ENCODE data around the gene CERS6. TPM values are rescaled to one million over a fixed set of nuclear protein-coding genes. Genes with fewer than 3 reads are reported as not detected.

CERS6 gene
- total RNA-seq, 1 experiment from 2014 or later, result 30.3 TPM

DNA sequence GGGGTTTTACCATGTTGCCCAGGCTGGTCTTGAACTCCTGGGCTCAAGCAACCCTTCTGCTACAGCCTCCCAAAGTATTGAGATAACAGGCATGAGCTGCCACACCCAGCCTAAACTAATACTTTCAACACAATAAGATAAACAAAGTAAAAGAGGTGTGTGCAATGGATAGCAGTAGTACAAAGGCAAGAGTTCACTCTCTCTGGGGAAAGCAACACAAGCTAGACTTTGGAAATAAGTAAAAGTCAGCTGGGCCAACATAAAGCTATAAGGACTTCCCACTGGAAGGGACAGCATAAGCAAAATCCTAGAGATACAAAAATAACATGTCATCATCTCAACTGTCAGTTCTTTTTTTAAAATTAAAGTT is 341.2 kb downstream of the CERS6 start:
- ChIA-PET POLR2A (interaction anchor here (0.6 kb wide), 1 partner anchor 9 kb away, joined by 3 read pairs; no protein-coding TSS in a partner anchor), CTCF (no interaction called here)
- Histone ChIP-seq H3K4me1 (ENCODE audit: control insufficient read depth, insufficient read depth, low read length) (no peaks in the 10 kb centered on the region), H3K36me3 (ENCODE audit: control insufficient read depth, insufficient read depth, low read length) (no peaks in the 10 kb centered on the region), H3K27ac (ENCODE audit: low read length) (no peak overlapping the region), H3K27me3 (ENCODE audit: control insufficient read depth, insufficient read depth, low read length) (peaks cover 3% of the 10 kb centered on the region; the same call in 1 of the 2 replicates), H3K4me3 (ENCODE audit: low read depth in 2 of 2, low read length in 2 of 2) (no peak overlapping the region), H3K9me3 (ENCODE audit: control insufficient read depth, insufficient read depth, low read depth, low read length) (no peaks in the 10 kb centered on the region)
- no peak for TF ChIP-seq POLR2AphosphoS5 (IDR thresholded peaks at IDR 0.05; ENCODE audit: low read depth, low read length)
- no peak for TF ChIP-seq TCF7L2 (IDR thresholded peaks at IDR 0.05; ENCODE audit: low read depth, low read length)
- TF ChIP-seq SIN3A (IDR thresholded peaks at IDR 0.05; ENCODE audit: borderline replicate concordance, insufficient read depth, low read depth, low read length), result no peak
- TF ChIP-seq, protein P1, sequence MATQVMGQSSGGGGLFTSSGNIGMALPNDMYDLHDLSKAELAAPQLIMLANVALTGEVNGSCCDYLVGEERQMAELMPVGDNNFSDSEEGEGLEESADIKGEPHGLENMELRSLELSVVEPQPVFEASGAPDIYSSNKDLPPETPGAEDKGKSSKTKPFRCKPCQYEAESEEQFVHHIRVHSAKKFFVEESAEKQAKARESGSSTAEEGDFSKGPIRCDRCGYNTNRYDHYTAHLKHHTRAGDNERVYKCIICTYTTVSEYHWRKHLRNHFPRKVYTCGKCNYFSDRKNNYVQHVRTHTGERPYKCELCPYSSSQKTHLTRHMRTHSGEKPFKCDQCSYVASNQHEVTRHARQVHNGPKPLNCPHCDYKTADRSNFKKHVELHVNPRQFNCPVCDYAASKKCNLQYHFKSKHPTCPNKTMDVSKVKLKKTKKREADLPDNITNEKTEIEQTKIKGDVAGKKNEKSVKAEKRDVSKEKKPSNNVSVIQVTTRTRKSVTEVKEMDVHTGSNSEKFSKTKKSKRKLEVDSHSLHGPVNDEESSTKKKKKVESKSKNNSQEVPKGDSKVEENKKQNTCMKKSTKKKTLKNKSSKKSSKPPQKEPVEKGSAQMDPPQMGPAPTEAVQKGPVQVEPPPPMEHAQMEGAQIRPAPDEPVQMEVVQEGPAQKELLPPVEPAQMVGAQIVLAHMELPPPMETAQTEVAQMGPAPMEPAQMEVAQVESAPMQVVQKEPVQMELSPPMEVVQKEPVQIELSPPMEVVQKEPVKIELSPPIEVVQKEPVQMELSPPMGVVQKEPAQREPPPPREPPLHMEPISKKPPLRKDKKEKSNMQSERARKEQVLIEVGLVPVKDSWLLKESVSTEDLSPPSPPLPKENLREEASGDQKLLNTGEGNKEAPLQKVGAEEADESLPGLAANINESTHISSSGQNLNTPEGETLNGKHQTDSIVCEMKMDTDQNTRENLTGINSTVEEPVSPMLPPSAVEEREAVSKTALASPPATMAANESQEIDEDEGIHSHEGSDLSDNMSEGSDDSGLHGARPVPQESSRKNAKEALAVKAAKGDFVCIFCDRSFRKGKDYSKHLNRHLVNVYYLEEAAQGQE (IDR thresholded peaks at IDR 0.05; ENCODE audit: insufficient read depth in 1 of 2, low read depth in 2 of 2, low read length in 1 of 2), result no peak
- TF ChIP-seq, protein P2, sequence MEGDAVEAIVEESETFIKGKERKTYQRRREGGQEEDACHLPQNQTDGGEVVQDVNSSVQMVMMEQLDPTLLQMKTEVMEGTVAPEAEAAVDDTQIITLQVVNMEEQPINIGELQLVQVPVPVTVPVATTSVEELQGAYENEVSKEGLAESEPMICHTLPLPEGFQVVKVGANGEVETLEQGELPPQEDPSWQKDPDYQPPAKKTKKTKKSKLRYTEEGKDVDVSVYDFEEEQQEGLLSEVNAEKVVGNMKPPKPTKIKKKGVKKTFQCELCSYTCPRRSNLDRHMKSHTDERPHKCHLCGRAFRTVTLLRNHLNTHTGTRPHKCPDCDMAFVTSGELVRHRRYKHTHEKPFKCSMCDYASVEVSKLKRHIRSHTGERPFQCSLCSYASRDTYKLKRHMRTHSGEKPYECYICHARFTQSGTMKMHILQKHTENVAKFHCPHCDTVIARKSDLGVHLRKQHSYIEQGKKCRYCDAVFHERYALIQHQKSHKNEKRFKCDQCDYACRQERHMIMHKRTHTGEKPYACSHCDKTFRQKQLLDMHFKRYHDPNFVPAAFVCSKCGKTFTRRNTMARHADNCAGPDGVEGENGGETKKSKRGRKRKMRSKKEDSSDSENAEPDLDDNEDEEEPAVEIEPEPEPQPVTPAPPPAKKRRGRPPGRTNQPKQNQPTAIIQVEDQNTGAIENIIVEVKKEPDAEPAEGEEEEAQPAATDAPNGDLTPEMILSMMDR (IDR thresholded peaks at IDR 0.05), result no peak
- no TSS peak for BruUV-seq (replicated peaks)
- no peak for ATAC-seq
- in situ Hi-C loops (cut with HindIII; ENCODE audit: low pct_unique_long_range_greater_than_20kb, low sequenced_read_pairs), result no loop called here
- intact Hi-C loops (cut with micrococcal nuclease; ENCODE audit: unreplicated experiment), result no loop called here
- no peak for DNase-seq (ENCODE audit: low read depth, low spot score)

DNA sequence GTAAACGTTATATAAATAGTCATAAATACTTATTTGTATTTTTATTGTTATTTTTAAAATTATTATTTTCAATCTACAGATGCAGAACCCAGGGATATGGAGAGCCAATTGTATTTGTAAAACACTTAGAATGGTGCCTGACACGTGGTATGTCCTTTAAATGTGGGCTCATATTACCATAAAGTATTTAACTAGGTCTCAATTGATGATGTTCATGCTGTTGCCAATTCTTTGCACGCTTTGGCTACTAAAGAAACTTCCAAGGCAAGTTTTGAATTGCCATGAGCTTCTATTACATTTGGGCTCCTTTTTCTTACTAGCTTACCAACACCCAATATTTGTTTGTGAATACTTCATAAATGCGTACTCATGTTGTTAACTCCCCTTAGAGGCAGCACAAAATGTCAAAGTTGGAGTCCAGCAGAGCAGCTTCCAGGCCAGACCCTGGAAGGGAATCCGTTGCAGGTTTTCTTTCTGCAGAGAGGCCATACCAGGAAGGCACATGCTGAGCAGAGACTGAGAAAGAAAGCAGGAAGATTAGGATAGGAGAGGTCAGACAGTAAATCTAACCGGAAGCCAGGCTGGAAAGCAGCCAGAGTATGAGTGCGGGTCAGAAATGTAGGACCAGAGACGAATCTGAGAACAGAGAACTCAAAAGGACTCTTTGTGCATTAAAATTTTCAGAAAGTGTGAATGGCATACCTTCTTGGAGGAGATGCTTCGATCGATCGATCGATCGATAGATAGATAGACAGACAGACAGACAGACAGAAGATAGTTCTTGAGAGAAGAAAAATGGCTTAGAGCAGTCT is 342.2 kb downstream of the CERS6 start:
- in situ Hi-C loops (cut with HindIII; ENCODE audit: low pct_unique_long_range_greater_than_20kb, low sequenced_read_pairs) (no loop called here), intact Hi-C loops (cut with micrococcal nuclease; ENCODE audit: unreplicated experiment) (no loop called here)
- Histone ChIP-seq H3K9me3 (ENCODE audit: control insufficient read depth, insufficient read depth, low read depth, low read length) (no peaks in the 10 kb centered on the region), H3K27me3 (ENCODE audit: control insufficient read depth, insufficient read depth, low read length) (peaks cover 3% of the 10 kb centered on the region; the same call in 1 of the 2 replicates), H3K27ac (ENCODE audit: low read length) (no peak overlapping the region), H3K4me1 (ENCODE audit: control insufficient read depth, insufficient read depth, low read length) (no peaks in the 10 kb centered on the region), H3K4me3 (ENCODE audit: low read depth in 2 of 2, low read length in 2 of 2) (no peak overlapping the region), H3K36me3 (ENCODE audit: control insufficient read depth, insufficient read depth, low read length) (no peaks in the 10 kb centered on the region)
- TF ChIP-seq TCF7L2 (IDR thresholded peaks at IDR 0.05; ENCODE audit: low read depth, low read length), result no peak
- no peak for TF ChIP-seq SIN3A (IDR thresholded peaks at IDR 0.05; ENCODE audit: borderline replicate concordance, insufficient read depth, low read depth, low read length)
- TF ChIP-seq POLR2AphosphoS5 (IDR thresholded peaks at IDR 0.05; ENCODE audit: low read depth, low read length), result no peak
- TF ChIP-seq, protein P1 (IDR thresholded peaks at IDR 0.05; ENCODE audit: insufficient read depth in 1 of 2, low read depth in 2 of 2, low read length in 1 of 2), result no peak
- TF ChIP-seq, protein P2 (IDR thresholded peaks at IDR 0.05), result no peak
- ATAC-seq, result no peak
- DNase-seq (ENCODE audit: low read depth, low spot score), result no peak
- ChIA-PET CTCF (no interaction called here), POLR2A (no interaction called here)
- BruUV-seq (replicated peaks), result no TSS peak
